ENCODE data around the gene CYP2A6.
"Not testable (repeated sequence)": the region's sequence is repeated elsewhere in the genome, so short reads cannot be mapped to it uniquely, and the experiment has no call there.

GRCh38 chr19:40899964-40900363 lies 49.7 kb upstream of the CYP2A6 start:
- TF ChIP-seq CTCF, POLR2A (IDR thresholded peaks at IDR 0.05): not testable (repeated sequence)
